Endometrial microvascular endothelial cells (primary cell): Measurements from ENCODE around the gene CEP104. TPM values are rescaled to one million over a fixed set of nuclear protein-coding genes. Genes with fewer than 3 reads are reported as not detected.

Source experiments
- in situ Hi-C: cut with HindIII; loops from 2 replicates; pipeline ENCODE4 v1.10.0; 2017; ENCODE audit warnings: low sequenced_read_pairs, low pct_unique_long_range_greater_than_20kb; ENCODE audit errors: inconsistent ontology term
- total RNA-seq: library from RNA; depleted of rRNA; stranded (reverse); fragments of >200 nt; gene quantifications from one replicate; pipeline ENCODE4 v1.2.3, GENCODE V29; 2015; ENCODE audit errors: inconsistent ontology term

Gene CEP104
- total RNA-seq, 1 donor from 2014 or later, result 25.3 TPM

DNA sequence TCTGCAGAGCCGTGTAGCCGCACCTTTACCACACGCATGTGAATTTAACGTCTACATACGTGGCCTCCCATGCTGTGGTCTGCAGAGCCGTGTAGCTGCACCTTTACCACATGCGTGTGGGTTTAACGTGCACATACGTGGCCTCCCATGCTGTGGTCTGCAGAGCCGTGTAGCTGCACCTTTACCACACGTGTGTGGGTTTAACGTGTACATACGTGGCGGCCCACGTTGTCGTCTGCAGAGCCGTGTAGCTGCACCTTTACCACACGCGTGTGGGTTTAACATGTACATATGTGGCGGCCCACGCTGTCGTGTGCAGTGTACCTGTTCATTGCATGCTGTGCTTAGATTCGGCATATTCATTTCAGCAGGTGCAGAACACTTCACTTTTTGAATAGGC is 17.7 kb upstream of the CEP104 start:
- in situ Hi-C loops, result no loop called here

DNA sequence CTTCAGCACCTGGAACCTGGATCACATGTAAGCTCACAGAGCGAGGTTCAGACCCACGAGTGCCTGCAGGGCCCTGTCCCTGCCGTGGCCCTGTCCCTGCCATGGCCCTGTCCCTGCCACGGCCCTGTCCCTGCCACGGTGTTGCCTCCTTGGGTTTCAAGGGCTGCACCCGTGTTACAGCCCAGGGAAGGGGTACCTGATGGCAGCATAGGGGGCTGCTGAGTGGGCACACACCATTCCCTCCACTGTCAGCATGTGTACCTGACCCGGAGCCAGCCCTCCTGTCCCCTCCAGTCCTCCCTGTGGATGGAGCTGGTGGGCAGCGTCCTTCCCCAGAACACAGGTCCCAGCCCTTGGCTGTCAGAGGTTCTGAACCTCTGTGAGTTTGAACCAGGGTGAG is 15.5 kb upstream of the CEP104 start:
- in situ Hi-C loops, result no loop called here

DNA sequence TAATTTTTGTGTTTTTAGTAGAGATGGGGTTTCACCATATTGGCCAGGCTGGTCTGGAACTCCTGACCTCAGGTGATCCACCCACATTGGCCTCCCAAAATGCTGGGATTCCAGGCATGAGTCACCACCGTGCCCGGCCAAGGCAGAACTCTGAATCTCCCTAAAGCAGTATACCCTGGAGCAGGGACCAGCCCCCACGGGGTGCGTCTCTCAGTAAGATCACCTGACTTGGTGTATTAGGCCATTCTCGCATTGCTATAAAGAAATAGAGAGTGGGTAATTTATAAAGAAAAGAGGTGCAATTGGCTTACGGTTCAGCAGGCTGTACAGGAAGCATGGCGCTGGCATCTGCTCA is 14.4 kb upstream of the CEP104 start:
- in situ Hi-C loops, result no loop called here

DNA sequence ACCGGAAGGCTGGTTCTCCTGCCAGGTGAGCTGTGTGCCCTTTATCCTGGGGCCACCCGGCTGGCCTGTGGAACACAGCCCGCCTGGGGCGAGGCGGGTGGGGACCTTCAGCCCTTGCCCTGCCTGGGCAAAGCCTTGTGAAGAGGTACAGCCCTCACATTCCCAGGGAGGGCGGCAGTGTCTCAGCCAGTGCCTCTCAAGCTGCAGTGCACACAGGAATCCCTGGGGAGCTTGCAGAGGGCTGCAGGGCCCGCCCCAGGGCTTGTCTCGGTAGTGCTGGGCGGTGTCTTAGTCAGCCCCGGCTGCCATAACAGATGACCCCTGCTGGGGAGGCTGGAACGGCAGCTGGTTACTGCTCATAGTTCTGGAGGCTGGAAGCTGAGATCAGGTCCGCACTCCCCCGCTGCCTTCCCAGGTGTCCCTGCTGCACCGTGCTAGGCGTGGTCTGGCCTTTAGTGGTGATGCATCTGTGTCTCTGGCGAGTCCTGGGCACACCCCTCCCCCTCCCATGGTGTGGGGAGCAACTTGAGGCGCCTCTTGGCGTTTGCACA is 12.8 kb upstream of the CEP104 start:
- in situ Hi-C loops, result no loop called here

DNA sequence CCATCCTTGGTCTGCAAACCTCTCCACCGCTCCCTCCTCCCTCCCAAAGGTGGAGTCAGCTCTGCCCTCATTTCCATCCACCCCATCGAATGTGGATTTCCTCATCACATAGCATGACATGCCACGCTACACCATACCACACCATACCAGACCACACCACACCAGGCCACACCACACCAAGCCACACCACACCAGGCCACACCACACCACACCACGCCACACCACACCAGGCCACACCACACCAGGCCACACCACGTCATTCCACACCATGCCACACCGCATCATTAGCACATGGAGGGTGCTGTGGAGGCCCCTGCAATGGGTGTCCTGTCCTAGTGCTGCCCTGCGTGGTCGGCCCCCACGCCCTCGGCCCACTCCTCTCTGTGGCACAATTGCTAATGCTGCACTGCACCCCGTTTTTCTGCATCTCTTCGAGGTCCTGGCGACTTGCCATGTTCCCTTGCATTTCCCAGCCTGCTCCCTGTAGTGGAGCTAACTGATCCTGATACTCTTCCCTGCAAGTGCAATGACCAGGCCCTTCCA is 11.5 kb upstream of the CEP104 start:
- in situ Hi-C loops, result no loop called here

DNA sequence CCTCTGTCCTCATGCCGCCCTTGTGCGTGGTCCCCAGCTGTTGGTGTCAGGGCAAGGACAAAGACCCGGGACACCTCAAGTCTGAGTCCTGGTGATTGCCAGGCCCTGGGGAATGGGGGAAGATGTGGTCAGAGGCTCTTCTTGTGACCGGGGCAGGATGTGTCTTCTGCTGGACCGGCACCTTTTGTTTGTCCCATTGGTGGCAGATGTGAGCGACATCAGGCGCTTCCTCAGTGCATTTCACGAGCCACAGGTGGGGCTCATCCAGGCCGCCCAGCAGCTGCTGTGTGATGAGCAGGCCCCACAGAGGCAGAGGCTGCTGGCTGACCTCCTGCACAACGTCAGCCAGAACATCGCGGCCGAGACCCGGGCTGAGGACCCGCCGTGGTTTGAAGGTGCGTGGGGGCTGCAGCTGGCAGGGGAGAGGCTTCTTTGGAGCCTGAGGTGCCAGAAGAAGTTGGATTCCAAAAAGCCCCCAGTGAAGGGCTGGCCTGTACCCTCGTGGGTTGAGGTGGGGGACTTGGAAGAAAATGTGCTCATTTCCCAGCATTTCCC is 8.7 kb upstream of the CEP104 start:
- in situ Hi-C loops, result no loop called here

DNA sequence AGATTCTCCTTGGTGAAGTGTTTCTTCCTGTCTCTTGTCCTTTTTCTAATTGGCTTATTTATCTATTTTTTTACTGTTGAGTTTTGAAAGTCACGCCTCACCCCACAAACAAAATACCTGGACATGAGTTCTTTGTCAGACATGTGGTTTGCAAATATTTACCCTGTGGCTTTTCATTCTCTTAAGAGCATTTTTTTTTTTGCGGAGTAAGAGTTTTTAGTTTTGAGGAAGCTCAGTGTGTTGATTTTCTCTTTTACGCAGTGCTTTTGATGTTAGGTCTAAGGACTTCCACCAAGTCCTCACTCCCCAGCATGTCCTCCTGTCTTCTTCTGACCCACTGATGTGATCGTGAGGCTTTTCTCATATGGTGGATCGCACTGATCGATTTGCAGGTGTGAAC is 7.9 kb upstream of the CEP104 start:
- in situ Hi-C loops, result no loop called here

DNA sequence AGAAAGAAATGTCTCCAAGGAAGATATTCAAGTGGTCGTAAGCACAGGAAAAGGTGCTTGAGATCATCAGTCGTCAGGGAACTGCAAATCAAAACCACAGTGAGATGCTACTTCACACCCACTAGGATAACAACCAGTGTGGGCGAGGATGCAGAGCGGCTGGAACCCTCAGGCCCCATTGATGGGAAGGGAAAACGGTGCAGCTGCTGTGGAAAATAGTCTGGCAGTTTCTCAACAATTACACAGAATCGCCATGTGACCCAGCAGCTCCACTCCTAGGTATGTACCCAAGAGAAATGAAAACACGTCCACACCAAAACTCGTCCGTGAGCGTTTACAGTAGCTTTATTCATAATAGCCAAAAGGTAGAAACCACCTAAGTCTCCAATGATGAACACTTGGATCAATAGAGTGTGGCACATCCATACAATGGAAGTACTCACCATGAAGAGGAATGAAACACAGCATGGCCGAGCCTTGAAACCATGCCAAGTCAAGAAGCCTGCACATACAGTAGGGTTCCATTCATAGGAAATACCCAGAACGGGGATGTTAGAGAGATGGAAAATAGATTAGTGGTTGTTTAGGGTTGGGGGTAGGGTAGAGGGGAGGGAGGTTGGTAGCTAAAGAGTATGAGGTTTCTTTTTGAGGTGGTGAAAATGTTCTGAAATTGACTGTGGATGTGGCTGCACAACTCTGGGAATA is 6.4 kb upstream of the CEP104 start:
- in situ Hi-C loops, result no loop called here

DNA sequence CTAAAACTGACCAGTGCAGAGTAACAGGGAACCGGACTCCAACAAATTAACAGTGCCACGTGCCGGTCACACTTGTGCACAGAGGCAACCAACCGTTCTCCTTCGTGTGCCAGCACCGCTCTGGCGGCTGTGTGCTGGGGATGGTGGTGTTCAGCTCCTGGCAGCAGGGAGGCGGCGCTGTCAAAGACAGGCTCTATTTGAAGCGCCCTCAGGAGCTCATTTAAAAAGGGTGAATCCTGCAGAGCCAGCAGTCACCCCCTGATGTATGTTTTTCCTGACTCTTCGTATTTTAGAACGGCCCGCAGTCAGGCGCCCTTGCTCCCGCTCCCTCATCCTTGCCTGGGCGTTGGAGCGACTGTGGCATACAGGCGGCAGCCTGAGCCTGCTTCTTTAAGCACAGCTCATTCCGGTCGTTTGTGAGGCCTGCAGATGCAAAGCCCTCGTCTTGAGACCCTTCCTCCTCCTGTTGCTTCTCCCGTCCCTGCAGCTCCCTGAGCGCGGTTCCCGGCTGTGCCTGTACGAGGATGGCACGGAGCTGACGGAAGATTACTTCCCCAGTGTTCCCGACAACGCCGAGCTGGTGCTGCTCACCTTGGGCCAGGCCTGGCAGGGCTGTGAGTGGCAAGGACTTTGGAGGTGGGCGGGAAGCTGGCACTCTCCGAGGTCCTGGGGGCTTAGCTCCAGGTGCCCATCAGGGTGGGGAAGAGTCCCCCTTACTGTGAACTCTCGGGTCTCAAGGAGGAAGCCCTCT is 1.4 kb upstream of the CEP104 start:
- in situ Hi-C loops, result no loop called here

DNA sequence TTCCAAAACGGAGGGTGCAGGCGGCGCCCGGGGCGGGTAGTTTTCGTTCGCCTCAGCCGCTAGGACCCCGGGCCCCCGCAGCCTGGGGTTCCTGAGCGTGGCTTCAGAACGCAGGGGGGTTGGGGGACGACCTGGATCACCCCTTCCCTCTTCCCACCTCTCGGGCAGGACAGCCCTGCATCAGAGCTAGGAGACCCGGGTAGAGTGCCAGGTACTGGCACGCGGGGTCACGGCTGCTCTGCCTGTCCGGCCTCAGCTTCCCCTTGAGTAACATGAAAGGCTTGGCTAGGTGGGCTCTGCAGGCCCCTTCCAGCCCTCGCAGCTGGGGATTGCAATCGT is 749 bp upstream of the CEP104 start:
- in situ Hi-C loops, result no loop called here

DNA sequence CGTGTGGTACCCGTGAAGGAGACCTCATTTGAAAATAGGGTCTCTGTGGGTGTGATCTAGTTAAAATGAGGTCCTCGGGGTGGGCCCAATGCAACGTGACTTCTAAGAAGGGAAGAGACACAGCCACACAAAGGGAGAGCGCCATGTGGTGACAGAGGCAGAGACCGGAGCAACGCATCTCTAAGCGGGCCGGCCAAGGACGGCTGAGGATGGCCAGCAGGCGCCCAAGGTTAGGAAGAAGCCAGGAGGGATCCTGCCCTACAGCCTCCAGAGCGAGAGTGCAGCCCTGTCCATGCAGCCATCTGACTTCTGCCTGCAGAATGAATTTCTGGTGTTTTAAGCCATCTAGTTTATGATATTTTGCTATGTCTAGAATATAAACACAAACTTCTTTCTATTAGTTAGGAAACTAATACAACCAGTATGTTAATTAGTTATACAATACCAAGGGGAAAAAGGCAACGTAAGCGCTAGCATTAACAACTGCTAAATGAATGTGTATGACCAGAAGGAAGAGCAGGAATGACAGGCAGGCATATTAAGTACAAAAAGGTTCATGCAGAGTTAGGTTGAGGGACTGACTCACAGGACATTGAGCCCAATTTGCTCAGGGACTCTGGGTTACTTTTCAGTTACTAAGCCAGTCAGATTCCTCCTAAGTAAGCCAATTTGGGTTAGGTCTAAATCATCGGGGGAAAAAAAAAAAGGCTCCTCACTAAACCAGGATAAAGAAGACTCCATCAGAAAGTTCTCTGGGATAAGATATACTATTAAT is 4.1 kb downstream of the CEP104 start:
- in situ Hi-C loops, result no loop called here

DNA sequence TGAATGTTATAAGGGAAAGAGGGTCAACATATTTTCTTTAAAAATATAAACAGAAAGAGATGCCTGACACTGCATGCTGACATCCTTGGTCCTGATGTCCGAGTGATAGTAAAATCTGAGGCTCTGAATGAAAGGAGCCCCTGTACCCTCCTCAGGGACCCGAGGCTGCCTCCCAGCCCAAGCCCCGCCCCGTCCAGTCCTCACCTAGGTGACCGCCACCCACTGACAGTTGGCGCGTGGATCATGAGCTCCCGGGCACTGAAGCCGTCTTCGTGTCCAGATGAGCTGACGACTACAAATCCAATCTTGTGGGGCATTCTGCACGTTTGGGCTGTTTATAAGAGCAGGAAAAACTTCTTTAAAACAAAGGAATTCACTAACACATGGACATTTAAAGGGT is 4.9 kb downstream of the CEP104 start:
- in situ Hi-C loops, result no loop called here

DNA sequence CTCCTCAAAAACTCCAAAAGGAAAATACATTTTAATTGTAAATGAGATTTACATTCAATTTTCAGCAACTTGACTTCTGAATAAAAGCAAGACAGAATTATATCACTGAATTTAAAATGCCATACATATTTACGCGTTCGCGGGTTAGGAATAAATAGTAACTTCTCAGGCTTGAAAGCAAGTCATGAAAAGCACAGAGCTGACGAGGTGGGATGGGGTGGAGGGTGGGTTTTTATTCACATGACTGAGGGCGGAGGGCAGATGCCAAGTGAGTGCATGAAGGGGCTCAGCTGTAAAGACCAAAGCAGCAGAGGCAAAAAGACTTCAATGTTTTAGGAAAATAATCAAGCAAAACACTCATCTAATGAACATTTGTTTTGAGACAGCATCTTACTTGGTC is 5.7 kb downstream of the CEP104 start:
- in situ Hi-C loops, result no loop called here

DNA sequence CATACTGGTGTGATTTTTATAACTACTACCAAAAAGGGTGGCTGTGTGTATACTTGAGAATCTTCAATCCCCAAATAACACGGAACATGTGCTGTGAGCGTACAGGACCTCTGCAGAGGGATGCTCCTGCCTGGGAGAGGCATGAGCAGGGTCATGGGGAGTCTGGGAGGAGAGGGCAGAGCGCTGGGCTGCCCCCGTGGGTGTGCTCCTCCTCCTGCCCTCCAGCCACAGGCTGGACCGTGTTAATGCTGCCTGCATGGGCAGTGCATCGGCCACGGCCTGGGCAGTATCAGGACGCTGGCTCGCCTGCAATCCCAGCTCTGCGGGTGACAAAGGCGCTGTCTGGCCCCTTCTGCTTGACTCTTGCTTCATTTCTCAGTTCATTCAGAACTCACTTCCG is 6.2 kb downstream of the CEP104 start:
- in situ Hi-C loops, result no loop called here

DNA sequence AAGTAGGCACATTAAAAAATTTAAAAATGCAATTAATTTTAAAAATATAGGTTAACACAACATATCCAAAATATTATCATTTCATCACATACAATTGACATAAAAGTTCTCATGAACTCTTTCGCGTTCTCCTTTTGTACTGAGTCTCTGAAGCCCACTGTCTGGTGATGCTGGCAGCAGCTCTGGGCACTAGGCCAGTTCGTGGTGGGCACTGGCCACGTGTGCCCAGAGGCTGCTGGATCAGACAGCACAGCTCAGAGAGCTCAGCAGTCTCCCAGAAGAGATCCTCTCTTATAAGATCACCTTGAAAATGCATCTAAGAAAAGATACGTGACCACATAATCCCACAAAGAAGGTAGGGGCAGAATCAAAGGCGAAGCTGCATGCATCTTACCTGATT is 9.9 kb downstream of the CEP104 start:
- in situ Hi-C loops, result no loop called here

DNA sequence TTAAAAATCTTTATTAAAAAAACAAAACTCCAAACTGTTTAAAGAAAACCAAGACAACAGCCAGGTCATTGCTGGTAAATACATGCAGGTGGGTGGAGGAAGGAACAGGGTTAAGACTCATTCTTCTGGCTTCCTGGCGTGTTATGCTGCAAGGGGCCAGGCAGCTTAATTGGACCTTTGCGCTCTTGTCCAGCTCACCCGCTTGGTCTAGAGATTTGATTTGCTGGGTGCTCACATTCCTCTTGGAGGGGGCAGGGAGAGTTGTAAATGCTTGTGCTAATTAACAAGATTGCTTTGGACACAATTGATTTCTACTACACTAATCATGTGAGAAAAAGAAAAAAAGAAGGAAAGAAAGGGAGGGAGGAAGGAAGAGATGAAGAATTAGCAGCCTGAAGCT is 10.5 kb downstream of the CEP104 start:
- in situ Hi-C loops, result no loop called here

DNA sequence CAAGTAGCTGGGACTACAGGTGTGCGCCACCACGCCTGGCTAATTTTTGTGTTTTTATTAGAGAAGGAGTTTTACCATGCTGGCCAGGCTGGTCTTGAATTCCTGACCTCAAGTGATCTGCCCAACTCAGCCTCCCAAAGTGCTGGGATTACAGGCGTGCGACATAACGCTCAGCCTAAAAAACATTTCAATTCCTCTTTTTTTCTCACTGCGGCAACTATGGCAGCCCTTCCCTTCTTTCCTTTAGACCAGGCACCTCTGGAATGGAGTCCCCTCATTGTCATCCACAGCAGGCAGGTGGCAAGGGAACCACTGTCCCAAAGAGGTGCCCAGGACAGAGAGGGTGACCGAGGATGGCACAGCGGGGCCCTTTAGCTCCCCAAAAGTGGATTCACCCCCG is 14.1 kb downstream of the CEP104 start:
- in situ Hi-C loops, result no loop called here

DNA sequence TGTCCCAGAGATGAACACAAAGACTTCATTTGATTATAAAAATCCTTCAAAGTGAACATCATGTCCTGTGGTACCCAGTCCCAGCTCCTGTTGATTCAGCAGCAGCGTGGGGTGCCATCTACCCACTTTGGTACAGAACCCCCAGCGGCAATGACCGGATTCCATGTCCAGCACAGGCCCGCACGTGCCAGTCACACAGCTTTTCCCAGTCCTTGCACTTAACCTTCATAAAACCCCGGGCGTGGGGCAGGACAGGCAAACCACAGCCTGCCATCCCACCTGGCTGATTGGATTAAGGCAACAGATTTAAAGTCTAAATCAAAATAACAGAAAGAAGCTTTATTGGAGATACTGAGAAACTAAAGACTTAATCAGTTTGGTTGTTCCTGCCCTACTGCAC is 15.5 kb downstream of the CEP104 start:
- in situ Hi-C loops, result no loop called here

DNA sequence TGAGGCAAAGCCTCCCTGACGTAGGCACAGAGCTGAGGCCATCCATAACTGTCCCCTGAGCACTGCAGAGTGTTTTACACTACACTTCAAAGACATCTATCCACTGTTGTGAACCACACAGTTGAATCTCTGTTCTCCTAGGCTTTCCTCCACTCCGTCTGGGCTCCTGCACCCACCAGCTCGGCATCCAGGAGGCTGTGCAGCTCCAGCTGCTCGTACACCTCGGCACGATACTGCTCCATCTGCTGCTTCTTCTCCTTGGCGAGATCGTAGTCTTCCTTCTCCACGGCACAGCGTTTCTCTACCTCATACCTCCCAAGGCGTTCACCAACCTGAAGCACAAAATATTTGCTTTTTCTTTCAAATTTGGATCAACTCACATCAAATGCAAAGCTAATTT is 18.2 kb downstream of the CEP104 start:
- in situ Hi-C loops, result no loop called here
